SK-N-SH treated with all-trans-retinoic acid at 6 μM for 48 hours (cell line): ENCODE measurements around the gene CD248.

Experiments used
- ARNTL ChIP-seq: fragments of 450-650 bp; formaldehyde crosslinking; IDR thresholded peaks from 2 replicates; pipeline ENCODE4 v1.5.0; 2020; ENCODE audit warnings: low read depth, mild to moderate bottlenecking, moderate library complexity, borderline replicate concordance
- CREB5 ChIP-seq: fragments of 250-450 bp; sonication (Bioruptor Pico); IDR thresholded peaks from 2 replicates; pipeline ENCODE4 v1.5.1; 2020; ENCODE audit warnings: low read depth, mild to moderate bottlenecking, moderate library complexity
- ESRRG ChIP-seq: fragments of 250-450 bp; sonication (Bioruptor Pico); IDR thresholded peaks from 2 replicates; pipeline ENCODE4 v1.6.1; 2021; ENCODE audit warnings: mild to moderate bottlenecking
- GLIS3 ChIP-seq: fragments of 250-450 bp; sonication (Bioruptor Pico); IDR thresholded peaks from 2 replicates; pipeline ENCODE4 v1.5.0; 2020; ENCODE audit warnings: mild to moderate bottlenecking, moderate library complexity
- ISL1 ChIP-seq: fragments of 250-450 bp; sonication (Bioruptor Pico); IDR thresholded peaks from 2 replicates; pipeline ENCODE4 v2.1.2; 2022; ENCODE audit warnings: mild to moderate bottlenecking, moderate library complexity
- PATZ1 ChIP-seq: fragments of 250-450 bp; sonication (Bioruptor Pico); IDR thresholded peaks from 2 replicates; pipeline ENCODE4 v1.8.0; 2020; ENCODE audit warnings: mild to moderate bottlenecking, moderate library complexity, borderline replicate concordance
- RARB ChIP-seq: fragments of 250-450 bp; sonication (Bioruptor Pico); IDR thresholded peaks from 2 replicates; pipeline ENCODE4 v1.8.0; 2021; ENCODE audit warnings: mild to moderate bottlenecking, moderate library complexity
- SNAI2 ChIP-seq: fragments of 250-450 bp; sonication (Bioruptor Pico); IDR thresholded peaks from 2 replicates; pipeline ENCODE4 v1.5.0; 2020; ENCODE audit warnings: mild to moderate bottlenecking, moderate library complexity
- TCF4 ChIP-seq: fragments of 250-450 bp; sonication (Bioruptor Pico); IDR thresholded peaks from 2 replicates; pipeline ENCODE4 v1.8.0; 2021; ENCODE audit warnings: mild to moderate bottlenecking, moderate library complexity, borderline replicate concordance
- TOX ChIP-seq: fragments of 250-450 bp; sonication (Bioruptor Pico); IDR thresholded peaks from 2 replicates; pipeline ENCODE4 v1.8.0; 2021; ENCODE audit warnings: mild to moderate bottlenecking, moderate library complexity, borderline replicate concordance
- TSHZ2 ChIP-seq: fragments of 250-450 bp; sonication (Bioruptor Pico); IDR thresholded peaks from 2 replicates; pipeline ENCODE4 v1.5.0; 2020; ENCODE audit warnings: mild to moderate bottlenecking, moderate library complexity
- ZC3H10 ChIP-seq: fragments of 250-450 bp; sonication (Bioruptor Pico); IDR thresholded peaks from 2 replicates; pipeline ENCODE4 v1.5.1; 2021; ENCODE audit warnings: mild to moderate bottlenecking, moderate library complexity
- ZFP3 ChIP-seq: fragments of 250-450 bp; sonication (Bioruptor Pico); IDR thresholded peaks from 2 replicates; pipeline ENCODE4 v1.5.0; 2020; ENCODE audit warnings: mild to moderate bottlenecking, moderate library complexity

DNA sequence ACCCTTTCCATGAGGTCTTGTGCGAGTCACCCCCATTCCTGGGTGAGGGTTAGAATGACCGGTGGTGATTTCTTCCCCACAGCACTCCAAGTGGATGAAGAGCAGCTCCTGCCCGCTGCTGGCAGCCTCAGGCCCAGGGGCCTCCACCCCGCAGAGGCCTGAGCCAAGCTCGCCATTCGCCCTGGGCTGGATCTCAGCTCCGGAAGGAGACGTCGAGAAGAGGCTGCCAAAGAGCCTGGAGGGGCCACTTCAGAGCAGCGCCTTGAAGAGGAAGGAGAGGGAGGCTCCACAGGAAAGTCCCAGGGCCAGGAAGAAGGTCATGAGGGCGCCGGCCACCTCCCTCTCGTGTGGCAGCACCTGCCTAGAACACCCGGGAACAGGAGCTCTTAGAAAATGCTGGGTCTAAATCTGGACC is 46.4 kb upstream of the CD248 start:
- TF ChIP-seq ARNTL (no peak), TCF4 (CRISPR knock-in tag) (no peak), CREB5 (no peak), ISL1 (CRISPR knock-in tag) (no peak), PATZ1 (CRISPR knock-in tag) (no peak), TOX (CRISPR knock-in tag) (no peak), RARB (no peak), TSHZ2 (no peak), ZC3H10 (CRISPR knock-in tag) (no peak), ZFP3 (CRISPR knock-in tag) (no peak), GLIS3 (CRISPR knock-in tag) (no peak), SNAI2 (CRISPR knock-in tag) (no peak), ESRRG (CRISPR knock-in tag) (no peak)
